Measurements from ENCODE around the gene MYDGF.
"Not testable (repeated sequence)": the region's sequence is repeated elsewhere in the genome, so short reads cannot be mapped to it uniquely, and the experiment has no call there.

Gene MYDGF

DNA sequence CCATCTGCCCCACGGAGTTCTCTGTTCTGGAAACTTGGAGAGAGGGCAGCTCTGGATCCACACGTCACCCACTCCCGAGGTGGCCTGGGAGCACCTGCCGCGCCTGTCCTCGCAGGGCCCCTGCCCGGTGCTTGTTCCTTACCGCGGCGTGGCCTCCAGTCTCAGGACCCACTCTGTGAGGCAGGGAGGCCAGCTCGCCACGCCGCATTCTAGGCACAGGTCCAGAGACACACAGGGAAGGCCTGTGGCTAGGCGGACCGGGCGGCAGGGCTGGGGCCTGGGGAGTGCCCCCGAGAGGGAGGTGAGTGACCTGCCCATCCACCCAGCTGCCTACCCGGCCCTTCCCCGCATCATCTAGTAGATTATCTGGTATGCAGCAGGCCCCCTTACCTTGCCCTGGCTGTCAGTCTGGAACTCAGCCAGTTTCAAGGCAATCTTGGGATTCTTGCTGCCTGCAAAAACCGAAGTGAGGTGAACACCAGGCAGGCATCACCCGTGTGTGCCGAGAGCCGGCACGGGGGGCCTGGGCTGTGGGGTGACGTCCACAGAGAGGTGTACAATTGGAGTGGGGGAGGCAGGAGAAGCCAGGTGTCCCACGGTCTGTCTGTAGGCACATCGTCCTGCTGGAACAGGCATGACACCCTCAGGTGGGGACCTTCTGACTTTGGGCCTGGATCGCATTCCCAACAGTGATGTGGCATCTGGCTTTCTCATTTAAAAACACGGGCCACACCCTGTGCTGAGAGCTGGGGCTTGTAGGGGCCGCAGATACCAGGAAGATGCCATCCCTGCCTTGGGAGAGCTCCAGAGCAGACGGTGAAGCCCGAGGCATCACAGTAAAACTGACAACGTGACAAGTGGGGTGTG is 29.9 kb upstream of the MYDGF start:
- no peak for DNase-seq

DNA sequence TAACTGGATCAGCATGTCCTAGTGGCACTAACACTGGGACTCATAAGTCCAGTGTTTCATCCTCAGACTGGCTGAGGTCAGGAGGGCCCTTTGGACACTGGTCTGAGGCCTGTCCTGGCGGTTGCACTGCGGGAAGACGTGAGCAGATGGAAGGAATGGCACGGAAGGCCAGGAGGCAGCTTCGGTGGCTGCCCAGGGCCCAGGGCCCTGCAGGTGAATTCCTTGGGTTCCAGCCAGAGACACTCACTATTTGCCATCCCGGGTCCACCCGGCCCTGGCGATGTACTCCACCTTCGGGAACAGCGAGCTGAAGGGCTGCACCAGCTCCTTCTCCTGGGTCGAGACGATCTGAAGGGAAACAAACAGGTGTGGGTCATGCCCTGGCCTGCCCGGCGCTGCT is 27.2 kb upstream of the MYDGF start:
- DNase-seq = no peak

DNA sequence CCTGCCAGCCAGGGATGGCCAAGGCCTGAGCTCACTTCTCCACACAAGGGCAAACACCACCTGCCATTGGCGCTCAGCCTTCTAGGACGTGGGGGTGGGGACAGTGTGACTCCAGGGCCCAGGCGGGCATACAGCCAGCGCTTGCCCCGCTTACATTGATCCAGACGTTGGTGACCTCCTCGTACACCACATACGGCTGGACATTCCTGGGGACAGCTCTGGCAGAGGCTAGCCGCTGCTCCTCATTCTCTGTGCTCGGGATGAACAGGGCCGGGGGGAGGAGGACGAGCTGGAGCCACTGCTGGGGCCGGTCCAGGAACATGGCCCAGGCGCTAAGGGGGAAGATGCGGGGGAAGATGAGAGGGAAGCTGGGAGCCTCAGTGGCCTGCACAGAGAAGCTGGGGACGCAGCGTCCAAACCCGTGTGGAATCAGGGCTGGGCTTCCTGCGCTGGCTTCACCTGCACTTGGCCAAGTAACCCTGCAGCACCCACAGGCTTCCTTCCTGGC is 25.1 kb upstream of the MYDGF start:
- no peak for DNase-seq

DNA sequence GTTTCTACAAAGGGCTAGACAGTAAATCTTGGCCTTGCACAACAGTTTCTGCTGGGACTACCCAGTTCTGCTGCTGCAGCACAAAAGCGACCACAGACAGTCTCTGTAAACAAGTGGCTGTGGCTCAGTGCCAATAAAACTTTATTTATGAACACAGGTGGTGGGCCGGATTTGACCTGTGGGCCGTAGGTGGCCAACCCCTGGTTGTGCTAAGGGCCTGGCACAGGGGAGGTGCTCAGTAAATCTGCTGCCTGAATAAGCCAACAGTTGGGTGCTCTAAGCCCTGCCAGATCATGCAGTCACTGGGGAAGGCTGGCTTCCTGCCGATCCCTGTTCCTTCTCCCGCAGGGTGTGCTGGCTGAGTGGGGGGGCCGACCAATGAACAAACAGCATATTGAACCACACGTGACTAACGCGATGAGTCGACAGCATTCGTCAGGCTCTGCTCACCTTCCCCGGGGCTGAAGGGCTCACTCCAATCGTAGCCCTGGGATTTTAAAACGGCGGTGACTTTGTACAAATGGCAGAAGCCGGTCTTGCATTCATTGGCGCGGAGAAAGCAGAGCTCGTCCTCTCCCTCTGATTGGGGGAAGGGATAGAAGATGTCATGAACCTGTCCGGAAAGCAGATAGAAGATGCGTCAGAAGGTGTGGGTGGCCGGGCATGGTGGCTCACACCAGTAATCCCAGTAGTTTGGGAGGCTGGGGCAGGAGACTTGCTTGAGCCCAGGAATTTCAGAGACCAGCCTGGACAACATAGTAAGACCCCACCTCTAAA is 24.3 kb upstream of the MYDGF start:
- DNase-seq = peak; percentile 100

DNA sequence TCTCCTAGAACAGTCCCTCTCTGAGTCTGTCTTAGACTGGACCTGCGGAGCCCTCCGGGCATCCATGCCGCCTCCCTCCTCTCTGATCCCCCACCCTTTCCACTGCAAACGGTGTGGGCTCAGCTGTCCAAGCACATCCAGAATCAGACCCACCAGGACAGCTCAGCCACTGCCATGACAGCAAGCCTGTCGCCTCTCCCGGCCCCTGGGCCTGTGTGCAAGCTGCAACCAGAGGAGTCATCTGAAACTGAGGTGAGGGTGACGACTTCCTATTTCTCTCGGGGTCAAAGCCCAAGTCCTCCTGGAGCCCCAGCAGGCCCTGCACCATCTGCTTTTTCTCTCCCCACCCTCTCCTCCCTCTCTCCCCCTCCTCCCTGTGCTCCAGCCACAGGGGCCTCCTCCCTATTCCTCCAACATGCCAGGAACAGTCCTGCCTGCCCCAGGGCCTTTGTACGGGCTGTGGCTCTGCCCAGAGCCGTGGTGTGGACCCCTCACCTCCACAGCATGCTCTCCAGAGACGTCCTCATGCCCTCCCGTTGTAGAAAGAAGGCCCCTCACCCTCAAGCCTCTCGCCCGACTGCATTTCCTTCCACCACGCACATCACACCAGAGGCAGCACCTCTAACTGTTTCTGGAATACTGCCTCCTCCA is 23.5 kb upstream of the MYDGF start:
- DNase-seq = no peak

DNA sequence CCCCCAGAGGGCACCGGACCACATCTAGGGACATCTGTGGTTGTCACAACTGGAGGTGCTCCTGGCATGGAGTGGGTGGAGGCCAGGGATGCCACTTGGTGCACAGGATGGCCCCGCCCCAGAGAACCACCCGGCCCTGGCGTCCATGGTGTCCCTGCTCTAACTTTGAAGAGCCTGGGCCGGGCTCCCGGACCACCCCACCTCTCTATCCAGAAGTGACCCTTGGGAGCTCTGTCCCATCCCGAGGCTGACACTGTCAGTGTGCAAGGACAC is 22.9 kb upstream of the MYDGF start:
- DNase-seq = no peak

DNA sequence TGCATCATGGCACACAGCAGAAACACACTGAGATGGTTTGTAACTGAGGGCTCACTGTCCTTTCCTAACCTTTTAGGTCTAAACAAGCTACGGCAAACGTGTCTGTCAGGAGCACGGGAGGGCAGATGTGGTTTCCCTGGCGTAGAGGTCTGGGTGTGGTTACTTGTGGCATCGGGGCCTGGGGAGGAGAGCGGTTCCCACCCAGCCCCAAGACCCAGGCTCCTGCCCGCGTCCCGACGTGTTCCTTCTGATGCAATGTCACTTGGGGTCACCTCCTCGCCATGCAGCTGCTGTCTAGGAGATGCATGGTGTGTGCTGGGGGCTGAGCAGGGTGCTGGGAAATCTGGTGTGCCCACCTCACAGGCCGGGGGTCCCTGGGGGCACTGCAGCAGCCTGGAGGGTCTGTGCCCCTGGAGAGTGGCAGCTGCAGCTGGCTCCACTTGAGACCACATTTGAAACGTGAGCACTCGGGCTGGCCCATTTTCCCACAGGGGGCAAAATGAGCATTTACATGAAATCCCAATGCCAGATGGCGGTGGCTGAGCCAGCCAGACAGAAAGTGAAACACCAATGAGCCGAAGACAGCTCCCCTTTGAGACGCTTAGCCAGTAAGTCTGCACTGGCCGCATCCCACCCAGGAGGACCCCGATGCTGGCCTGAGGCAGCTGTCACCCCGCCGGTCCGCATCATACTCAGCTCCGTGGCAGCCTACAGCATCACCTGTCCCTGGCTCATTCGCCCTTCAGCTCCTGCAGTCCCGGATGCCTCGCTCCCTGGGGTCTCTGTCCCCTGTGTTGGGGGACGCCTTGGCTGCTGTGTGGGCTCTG is 22.3 kb upstream of the MYDGF start:
- no peak for DNase-seq

DNA sequence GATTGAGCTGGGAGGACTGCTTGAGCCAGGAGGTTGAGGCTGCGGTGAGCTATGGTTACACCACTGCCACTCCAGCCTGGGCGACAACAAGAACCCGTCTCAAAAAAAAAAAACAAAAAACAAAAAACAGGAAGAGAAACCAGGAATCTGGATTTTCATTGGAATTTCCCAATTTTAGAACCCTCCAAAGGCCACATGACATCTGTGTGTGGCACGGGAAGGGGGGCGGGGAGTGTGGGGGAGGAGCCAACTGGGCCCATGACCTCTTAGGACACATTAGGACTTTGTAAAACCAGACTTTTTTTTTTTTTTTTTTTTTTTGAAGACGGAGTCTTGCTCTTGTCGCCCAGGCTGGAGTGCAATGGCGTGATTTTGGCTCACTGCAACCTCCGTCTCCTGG is 21.2 kb upstream of the MYDGF start:
- no peak for DNase-seq

DNA sequence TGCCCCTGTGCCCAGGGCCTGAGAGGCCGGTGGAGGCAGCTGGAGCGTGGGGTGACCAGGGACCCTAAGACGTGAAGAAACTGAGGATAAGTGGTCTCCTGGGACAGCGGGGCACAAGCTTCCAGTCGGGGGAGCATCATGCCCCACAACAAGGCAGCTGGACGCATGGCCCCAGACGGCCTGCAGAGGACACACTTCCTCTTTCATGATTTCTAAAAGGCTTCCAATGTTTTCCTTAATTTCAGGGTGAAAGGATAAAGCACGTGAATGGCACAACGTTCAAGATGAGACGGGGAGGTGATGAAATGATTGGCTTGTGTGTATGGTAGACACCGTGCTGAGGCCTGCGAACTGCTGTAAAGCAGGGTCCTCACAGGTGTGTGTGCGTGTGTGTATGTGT is 20.2 kb upstream of the MYDGF start:
- DNase-seq = no peak

DNA sequence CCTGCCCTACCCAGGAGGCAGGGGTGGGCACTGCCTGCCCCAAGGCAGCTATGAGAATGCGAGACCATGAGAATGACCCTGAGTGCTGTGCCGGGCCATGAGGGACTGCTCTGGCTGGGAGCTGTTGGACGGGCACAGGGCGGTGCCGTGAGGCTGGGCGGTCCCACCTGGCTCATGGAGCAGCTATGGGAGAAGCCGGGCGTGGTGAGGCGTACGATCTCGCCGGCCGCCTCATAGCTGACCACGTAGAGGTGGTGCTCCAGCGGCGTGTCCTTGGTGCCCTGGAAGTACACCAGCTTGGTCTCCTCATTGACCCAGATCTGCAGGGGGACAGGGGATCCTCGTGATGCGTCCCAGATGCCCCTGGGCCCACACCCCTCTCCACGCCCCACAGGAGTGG is 19.3 kb upstream of the MYDGF start:
- DNase-seq = no peak

DNA sequence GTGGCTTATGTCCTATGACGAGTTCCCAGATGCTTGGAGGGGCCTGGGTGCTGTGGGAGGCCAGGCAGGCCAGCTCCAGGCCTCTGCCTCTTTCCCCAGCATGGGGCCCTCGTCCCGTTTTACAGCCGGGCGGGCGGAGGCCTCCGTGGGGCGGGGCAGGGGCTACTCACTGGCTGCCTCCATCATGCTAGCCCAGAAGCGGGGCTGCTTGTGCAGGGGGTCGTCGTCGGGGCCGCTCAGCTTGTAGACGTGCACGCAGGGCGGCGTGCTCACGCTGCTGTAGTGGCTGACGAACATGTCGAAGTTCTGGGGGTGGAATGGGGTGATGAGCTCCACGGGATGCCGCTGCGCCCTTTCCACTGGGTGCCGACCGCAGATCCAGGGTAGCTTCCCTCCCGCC is 18.4 kb upstream of the MYDGF start:
- no peak for DNase-seq

DNA sequence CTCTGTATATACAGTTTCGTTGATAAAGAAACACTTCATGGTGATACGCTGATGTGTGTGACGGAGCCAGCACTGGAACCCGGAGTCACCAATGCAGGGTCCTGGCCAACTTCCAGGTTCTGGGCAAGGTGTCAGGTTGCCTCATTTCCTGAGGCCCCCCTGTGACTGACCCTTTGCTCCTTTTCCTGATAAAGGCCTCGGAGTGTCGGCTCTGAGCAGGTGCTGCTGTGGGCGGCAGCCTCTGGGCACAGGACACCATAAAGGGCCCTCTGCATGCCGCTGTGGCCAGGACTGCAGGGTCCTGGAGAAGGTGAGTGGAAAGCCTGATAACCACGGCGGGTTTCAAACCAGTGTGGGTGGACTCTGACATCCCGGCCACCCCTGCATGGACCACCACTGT is 17.3 kb upstream of the MYDGF start:
- no peak for DNase-seq

DNA sequence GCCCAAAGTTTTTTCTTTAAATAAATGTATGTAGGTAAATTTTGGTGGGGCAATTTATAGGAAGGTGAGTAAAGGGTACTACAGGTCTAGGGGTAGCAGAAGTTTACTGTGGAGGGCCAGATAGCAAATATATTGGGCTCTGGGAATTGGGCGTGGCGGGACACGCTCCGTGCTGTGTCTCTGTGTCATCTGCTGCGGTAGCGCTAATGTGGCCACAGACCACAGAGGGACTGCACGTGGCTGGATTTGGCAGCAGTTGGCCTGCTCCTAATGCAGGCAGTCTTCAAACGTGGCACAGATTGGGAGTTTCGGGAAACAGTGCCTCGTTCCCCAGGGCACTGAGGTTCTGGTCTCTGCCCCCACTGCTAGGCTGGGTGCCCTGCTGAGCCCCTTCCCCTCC is 16.6 kb upstream of the MYDGF start:
- no peak for DNase-seq

DNA sequence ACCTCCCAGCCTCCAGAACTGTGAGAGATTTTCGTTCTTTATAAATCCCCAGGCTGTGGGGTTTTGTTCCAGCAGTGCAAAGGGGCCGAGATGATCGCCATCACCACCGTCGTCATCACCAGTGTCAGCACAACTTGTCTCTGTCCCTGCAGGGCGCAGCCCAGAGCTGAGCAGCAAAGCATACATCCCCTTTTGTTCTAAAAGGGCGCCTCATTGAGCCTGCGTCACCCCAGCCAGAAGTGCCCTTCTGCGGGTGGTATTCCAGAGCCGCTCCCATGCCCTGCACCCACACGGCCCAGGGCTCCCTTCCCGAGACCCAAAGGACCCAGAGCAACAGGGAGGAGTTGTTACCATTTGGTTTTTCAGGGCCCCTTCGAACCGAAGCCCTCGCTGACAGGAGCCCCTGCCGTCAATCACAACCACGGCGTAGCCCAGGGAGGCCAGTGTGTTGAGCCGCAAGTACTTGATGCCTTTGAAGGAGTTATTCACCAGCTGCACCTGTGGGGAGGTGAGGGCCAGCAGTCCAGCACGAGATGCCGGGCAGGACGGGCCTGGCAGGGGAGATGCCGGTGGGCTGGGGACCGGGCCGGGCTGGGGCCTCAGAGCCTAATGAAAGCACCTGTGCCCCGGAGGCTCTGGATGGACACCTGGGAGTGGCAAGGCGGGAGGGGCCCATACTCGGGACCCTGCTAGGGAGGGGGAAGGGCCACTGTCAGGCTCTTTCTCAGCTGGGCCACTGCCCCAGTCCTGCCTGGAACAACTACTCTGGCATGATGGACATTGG is 14.4 kb upstream of the MYDGF start:
- no peak for DNase-seq

DNA sequence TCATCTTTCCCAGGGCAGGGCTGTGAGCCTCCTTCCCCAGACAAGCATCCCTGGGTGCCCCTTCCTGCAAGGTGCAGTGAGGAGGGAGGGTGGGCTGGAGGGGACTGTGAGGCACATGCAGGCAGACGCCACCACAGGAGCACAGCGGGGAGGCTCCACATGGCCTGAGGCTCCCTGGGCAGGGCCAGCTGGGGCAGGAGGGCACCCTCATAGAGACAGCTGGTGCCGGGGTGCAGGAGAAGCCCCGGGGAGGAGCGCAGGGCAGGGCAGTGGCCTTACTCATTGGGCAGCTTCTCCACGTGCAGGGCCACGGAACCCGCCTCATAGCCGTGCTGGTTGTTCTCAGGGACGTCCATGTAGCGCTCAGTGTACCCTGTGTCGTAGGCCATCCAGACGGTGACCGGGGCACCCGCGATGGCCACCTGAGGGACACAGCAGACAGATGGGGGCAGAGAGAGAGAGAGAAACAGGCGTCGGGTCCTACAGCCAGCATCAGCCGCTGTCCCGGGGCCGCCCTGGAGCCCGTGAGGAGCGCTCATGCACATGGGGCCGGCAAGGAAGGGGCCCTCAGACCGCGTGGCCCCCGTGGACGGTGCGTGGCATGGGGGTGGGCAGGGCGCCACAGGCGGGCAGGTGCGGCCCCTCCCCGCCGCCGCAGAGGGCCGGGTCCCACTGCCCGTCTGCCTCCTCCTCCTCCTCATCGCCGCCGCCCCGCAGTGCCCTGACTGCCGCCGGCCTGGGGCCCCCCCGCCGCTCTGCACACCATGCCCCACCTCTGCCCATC is 12.5 kb upstream of the MYDGF start:
- DNase-seq = no peak

DNA sequence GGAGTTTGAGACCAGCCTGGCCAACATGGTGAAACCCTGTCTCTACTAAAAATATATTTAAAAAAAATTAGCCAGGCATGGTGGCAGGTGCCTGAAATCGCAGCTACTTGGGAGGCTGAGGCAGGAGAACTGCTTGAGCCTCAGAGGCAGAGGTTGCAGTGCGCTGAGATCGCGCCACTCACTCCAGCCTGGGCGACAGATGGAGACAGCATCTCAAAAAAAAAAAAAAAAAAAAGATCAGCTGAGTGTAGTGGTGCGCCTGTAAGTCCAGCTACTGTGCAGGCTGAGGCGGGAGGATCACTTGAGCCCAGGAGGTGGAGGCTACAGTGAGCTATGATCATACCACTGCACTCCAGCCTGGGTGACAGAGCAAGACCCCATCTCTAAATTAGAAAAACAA is 9.9 kb upstream of the MYDGF start:
- DNase-seq = not testable (repeated sequence)

DNA sequence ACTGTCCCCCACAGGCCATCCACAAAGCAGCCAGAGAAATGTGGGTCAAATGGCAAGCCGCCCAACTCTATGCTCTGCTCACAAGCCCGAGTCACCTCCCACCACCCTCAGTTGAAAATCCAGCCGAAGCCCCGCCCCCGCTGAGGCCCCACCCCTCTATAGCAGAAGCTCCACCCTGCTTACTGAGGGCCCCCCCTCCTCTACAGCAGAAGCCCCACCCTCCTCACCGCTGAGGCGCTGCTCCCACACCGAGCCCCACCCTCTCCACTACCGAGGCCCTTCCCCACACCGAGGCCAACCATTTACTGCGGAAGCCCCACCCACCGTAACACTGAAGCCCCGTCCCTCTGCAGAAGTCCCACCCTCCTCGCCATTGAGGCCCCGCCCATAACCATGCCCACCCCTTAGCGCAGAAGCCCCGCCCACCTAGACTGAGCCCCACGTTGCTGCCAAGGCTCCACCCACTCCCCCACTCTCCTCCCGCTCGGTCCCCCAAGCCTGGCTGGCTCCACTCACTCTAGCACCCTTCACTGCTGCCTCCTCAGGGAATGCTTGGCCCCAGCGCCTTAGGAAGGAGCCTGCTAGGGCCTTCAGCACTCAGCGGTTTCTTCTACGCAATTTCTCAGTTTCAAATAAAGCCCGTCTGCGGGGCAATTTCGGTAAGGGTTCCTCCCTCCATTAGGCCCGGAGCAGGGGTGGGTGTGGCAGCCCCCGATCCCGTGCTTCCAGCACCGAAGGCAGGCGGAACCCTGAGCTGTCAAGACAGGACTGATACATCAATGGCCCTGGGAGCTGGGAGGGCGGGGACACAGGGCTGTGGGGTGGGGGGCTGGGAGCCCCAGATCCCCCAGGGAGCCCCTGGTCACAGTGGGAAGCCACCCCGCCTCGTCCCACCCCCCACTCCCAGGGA is 9.0 kb upstream of the MYDGF start:
- DNase-seq = no peak

DNA sequence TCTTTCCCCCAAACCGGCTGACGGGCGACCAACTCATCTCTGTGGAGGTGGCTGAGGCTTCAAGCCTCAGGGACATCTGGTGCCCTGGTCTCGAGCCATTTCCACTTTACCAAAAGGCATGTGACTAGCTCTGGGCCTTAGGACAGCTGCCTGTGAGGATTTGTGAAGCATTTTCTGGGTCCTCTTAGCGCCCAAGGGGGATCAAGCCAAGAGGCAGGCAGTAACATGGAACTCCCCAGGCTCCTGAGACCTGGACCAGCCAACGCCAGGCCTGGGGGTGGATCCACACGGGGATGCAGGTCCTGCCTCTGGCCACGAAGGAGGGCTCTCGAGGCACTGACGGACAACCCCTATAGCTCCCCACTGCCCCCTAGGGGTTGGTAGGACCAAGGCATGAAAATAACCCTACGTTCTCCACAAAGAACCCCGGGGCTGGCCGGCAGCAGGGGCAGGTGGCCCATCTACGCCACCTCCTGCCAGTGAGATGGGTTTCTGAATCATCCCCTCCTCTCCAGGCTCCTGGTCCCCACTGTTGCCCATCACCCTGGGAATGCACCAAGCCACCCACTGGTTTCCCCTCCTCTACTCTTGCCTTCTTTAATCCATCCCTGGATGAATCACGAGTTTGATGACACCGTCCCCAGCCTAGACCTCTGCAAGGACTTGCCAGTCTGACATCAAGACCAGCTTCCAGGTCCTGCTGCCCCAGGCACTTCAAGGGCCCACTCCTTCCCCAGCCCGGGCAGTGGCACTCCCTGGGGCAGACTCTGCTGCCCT is 7.0 kb upstream of the MYDGF start:
- DNase-seq = peak; percentile 42

DNA sequence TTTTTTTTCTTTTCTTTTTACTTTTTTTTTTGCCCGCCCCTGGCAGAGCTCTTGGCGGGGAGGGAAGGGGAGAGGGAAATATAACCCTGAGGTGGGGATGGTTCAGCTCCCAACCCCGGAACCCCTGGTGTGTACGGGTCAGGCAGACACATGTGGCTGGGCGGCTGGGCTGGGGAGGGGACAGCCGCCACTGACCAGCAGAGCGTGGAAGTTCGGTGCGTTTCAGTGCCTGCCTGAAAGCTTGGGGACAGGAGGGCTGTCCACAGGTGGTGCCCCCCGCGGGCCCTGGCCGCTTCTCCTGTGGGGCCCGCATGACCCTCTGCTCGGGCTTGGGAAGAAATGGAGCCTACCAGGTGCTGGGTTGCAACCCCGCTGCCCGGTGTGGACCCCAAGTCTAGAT is 5.2 kb upstream of the MYDGF start:
- DNase-seq = no peak
